Nephron (organoid): ENCODE data around the gene NEUROD1.
A peak's percentile ranks its signal among the peaks of the same experiment; 100 is the strongest.

ENCODE experiments used
- H3K27ac Mint-ChIP-seq, 3 experiments: 2 replicates each; pipeline ENCODE4 v1.8.0; 2020; ENCODE audit warnings: mixed read lengths in 3 of 3, mild to moderate bottlenecking in 2 of 3, moderate library complexity in 1 of 3
- H3K27me3 Mint-ChIP-seq: 2 replicates; pipeline ENCODE4 v1.8.0; 2021; ENCODE audit warnings: low read depth, mild to moderate bottlenecking, moderate library complexity, mixed read lengths
- H3K36me3 Mint-ChIP-seq: 2 replicates; pipeline ENCODE4 v1.8.0; 2020; ENCODE audit warnings: low read depth, mixed read lengths
- H3K4me1 Mint-ChIP-seq: 2 replicates; pipeline ENCODE4 v1.8.0; 2020; ENCODE audit warnings: mixed read lengths
- H3K4me3 Mint-ChIP-seq, 3 experiments: 2 replicates each; pipeline ENCODE4 v1.8.0; 2020; ENCODE audit warnings: mild to moderate bottlenecking in 3 of 3, mixed read lengths in 3 of 3, moderate library complexity in 2 of 3
- H3K9me3 Mint-ChIP-seq: 2 replicates; pipeline ENCODE4 v1.8.0; 2020; ENCODE audit warnings: mixed read lengths
- TF ChIP-seq, protein P1 (sequence below), 3 experiments: fragments of 200-600 bp; sonication (generic); IDR thresholded peaks; one replicate each; pipeline ENCODE4 v1.5.0; 2021; ENCODE audit warnings: antibody characterized with exemption in 3 of 3; ENCODE audit not compliant: unreplicated experiment in 3 of 3

The NEUROD1 gene

DNA sequence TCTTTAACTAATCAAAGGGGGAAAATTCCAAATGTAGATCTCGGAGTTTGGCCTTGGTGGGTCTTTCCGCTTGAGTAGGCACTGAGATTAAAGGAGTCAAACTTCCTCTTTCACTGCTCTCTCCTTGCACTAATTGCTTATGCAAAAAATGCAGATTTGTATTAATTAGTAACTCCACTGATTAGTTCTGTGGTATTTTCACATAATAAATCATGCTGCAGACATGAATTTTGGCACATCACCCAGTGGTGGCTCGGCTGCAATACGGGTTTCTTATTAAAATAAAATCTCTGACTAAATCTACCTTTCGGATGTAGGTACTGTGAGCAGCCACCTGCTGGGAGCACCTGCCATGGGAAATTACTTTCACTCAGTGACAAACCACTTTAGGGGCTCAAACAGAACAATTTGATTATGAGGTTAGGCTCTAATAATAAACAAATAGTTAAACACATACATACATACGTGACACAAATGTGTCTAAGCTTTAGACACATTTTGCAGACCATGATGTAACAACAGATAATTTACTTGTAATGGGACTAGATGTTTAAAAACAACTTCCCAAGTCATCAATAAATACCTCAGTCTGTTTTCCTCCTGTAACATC is 6.4 kb upstream of the NEUROD1 start:
- Mint-ChIP-seq H3K27me3 (peaks cover 98% of the 10 kb centered on the region), H3K36me3 (no peaks in the 10 kb centered on the region), H3K4me1 (peaks cover 25% of the 10 kb centered on the region), H3K27ac (no peak overlapping the region), H3K4me3 (no peak overlapping the region), H3K9me3 (no peaks in the 10 kb centered on the region)
- TF ChIP-seq, protein P1, sequence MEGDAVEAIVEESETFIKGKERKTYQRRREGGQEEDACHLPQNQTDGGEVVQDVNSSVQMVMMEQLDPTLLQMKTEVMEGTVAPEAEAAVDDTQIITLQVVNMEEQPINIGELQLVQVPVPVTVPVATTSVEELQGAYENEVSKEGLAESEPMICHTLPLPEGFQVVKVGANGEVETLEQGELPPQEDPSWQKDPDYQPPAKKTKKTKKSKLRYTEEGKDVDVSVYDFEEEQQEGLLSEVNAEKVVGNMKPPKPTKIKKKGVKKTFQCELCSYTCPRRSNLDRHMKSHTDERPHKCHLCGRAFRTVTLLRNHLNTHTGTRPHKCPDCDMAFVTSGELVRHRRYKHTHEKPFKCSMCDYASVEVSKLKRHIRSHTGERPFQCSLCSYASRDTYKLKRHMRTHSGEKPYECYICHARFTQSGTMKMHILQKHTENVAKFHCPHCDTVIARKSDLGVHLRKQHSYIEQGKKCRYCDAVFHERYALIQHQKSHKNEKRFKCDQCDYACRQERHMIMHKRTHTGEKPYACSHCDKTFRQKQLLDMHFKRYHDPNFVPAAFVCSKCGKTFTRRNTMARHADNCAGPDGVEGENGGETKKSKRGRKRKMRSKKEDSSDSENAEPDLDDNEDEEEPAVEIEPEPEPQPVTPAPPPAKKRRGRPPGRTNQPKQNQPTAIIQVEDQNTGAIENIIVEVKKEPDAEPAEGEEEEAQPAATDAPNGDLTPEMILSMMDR (IDR thresholded peaks at IDR 0.05; ENCODE audit: unreplicated experiment in 3 of 3), result no peak

DNA sequence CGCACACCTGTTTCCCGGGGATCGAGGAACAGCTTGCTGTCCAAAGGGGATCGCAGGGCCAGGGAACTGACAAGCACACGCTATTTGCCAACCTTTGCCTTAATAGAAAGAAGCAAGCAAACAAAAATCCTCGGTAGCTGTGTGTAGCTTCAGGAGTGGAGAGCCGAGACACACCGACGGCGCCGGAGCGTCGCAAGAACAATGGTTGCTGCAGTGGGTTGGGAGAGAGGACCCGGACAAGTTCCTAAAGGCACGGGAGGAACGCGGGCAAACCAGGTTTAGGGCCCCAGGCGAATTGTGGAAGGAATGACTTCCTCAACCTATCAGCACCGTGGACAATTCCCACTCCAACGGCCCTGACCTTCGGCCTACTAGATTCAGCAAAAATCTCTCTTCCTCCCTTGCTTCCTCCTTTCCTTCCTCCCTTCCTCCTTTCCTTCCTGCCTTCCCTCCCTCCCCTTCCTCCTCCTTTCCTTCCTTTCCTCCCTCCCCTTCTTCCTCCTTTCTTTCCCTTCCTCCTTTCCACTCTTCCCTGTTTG is 4.9 kb upstream of the NEUROD1 start:
- H3K4me1 Mint-ChIP-seq, result peaks cover 36% of the 10 kb centered on the region
- no peak overlapping the region for H3K27ac Mint-ChIP-seq
- TF ChIP-seq, protein P1 (IDR thresholded peaks at IDR 0.05; ENCODE audit: unreplicated experiment in 3 of 3), result no peak
- H3K27me3 Mint-ChIP-seq, result peaks cover 100% of the 10 kb centered on the region
- no peaks in the 10 kb centered on the region for H3K36me3 Mint-ChIP-seq
- no peaks in the 10 kb centered on the region for H3K9me3 Mint-ChIP-seq
- H3K4me3 Mint-ChIP-seq, result no peak overlapping the region

DNA sequence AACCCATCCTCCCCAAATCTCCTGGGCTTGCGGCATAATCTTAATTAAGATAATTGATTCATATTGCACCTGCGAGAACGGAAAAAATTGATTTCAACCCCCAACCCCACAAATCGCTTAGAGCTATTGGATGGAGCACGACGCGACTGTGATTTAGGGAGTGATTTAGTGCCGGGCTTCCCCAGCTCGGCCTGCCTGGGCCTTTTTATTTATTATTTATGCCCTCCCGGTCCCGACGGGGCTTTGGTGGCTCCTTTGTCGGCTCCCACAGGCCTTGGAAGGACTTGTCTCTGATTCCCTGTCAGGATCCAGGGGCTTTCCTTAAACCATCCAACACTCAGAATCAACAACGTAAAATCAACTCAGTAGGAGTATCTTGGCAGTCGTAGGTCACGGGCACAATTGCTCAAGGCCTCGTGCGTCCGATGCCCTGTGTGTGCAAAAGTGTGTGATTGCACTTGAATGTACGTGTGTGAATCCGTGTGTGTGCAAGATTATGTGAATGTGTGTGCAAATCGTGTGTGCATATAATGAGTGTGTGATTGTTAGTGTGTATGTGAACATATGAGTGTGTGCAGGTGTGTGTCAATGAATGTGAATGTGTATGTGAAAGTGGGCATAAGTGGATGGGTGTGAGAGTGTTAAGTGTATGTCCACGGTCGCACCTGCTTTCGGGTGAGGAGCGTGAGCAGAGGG is 4.3 kb upstream of the NEUROD1 start:
- Mint-ChIP-seq H3K4me1 (peaks cover 36% of the 10 kb centered on the region), H3K9me3 (peaks cover 2% of the 10 kb centered on the region), H3K27me3 (peaks cover 100% of the 10 kb centered on the region), H3K27ac (no peak overlapping the region), H3K36me3 (no peaks in the 10 kb centered on the region), H3K4me3 (no peak overlapping the region)
- TF ChIP-seq, protein P1 (IDR thresholded peaks at IDR 0.05; ENCODE audit: unreplicated experiment in 3 of 3), result no peak

DNA sequence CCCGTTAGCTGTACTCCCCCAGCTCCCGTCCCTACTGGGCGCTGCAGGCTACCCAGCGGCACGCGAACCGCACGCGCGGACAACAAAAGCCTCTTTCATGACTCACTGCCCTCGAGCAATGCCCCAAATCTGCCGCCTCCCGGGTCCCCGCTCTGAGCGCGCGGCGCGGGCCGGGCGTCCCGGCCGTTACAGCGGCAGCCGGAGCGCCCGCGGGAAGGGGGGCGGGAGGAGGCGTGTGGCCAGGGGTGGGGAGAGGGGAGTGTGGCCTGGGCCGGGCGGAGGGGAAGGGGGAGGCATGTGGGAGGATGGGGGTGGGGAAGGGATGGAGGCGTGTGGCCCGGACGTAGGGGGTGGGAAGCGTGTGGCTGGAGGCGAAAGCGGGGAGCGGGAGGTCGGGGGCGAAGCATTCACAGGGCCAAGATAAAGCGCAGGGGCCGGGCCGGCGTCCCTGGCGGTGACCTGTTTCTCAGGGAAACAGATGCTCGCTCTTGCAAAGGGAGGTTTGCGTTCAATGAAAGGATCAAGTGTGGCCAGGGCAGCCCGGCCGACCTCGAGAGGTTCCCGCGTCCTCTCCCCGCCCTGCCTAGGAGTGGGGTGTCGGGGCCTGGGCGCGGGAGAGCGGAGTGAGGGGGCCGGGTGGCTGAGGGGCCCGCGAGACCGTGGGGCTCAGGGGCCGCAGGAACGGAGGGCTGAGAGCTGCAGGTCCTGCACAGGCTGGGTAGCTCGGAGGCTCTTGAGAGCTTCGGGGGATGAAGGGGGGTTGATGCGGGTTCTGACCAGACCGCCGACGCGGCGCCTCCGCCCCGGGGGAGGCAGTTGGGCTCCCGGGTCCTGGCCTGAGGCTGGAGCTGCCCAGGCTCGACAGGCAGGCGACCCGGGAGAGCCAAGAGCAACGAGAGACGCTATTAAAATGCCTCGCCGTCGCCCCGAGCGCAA is 3.5 kb upstream of the NEUROD1 start:
- H3K27ac Mint-ChIP-seq, result no peak overlapping the region
- H3K4me3 Mint-ChIP-seq, result peak overlapping the region; percentile 71 to 78 (median 76)
- peaks cover 5% of the 10 kb centered on the region for H3K9me3 Mint-ChIP-seq
- peaks cover 41% of the 10 kb centered on the region for H3K4me1 Mint-ChIP-seq
- peaks cover 100% of the 10 kb centered on the region for H3K27me3 Mint-ChIP-seq
- no peaks in the 10 kb centered on the region for H3K36me3 Mint-ChIP-seq
- TF ChIP-seq, protein P1 (IDR thresholded peaks at IDR 0.05; ENCODE audit: unreplicated experiment in 3 of 3), result no peak

DNA sequence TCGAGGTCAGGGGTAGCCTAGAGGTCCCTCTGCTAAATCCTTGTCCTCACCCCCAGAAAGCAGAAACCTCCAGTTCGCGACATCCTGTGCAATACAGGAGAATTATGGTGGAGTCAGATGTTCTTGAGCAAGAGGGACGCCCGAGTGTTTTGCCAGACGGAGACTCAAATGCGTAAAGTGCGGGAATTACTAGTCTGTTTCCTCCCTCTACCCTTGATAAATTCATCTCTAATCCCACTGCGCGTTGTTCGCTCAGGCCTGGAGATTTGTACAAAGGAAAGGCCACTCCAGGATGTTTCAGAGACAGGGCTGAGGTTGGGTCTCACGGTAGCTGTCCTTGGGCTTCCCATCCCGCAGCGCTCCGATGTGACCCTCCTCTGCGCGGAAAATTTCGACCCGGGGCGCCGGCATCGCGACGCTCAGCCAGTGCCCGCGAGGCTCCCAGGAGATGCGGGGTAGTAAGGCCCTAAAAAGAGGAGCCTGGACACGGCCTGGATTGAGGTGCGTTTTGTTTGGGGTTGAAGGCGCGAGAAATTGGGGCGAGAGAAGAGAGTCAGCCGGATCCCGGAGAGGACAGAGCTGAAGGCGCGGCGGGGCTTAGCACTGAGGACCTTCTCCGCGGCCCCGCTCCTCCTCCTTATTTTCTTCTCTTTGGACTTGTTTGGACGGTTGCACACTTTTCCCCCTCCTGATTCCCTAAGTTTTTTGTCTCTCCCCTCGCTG is 2.6 kb upstream of the NEUROD1 start:
- Mint-ChIP-seq H3K9me3 (peaks cover 7% of the 10 kb centered on the region), H3K4me3 (peak overlapping the region; percentile 71 to 78 (median 75)), H3K36me3 (no peaks in the 10 kb centered on the region), H3K27me3 (peaks cover 100% of the 10 kb centered on the region), H3K27ac (no peak overlapping the region), H3K4me1 (peaks cover 42% of the 10 kb centered on the region)
- TF ChIP-seq, protein P1 (IDR thresholded peaks at IDR 0.05; ENCODE audit: unreplicated experiment in 3 of 3), result no peak
